GM12865 (cell line): ENCODE data around the gene TYSND1.
"Not testable (repeated sequence)": the region's sequence is repeated elsewhere in the genome, so short reads cannot be mapped to it uniquely, and the experiment has no call there.

Source experiments
- DNase-seq: peaks from one replicate; pipeline ENCODE4 v3.0.0; 2010; ENCODE audit warnings: low read depth
- H3K4me3 ChIP-seq: 2 replicates; pipeline ENCODE4 v1.5.1; 2011; ENCODE audit warnings: mild to moderate bottlenecking, low read depth, low read length, control low read depth
- TF ChIP-seq, protein P1 (sequence below): IDR thresholded peaks from 2 replicates; pipeline ENCODE4 v1.5.1; 2011; ENCODE audit warnings: low read length, control low read depth, low read depth, inconsistent platforms; ENCODE audit not compliant: insufficient read depth; ENCODE audit errors: missing control alignments

Gene TYSND1

DNA sequence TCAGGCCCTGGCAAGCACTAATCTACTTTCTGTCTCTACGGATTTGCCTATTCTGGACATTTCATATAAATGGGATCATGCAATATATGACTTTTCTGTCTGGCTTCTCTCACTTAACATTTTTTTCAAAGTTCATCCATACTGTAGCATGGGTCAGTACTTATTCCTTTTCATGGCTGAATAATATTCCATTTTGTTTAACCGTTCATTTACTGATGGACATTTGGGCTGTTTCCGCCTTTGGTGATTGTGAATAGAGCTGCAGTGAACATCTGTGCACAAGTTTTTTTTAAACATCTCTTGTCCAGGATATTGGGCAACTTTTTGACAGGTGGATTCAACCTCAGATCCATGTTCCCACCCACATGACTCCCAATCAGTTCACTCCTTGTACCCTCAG lies 44.8 kb downstream of the TYSND1 start:
- H3K4me3 ChIP-seq, result no peak overlapping the region
- no peak for DNase-seq
- TF ChIP-seq, protein P1, sequence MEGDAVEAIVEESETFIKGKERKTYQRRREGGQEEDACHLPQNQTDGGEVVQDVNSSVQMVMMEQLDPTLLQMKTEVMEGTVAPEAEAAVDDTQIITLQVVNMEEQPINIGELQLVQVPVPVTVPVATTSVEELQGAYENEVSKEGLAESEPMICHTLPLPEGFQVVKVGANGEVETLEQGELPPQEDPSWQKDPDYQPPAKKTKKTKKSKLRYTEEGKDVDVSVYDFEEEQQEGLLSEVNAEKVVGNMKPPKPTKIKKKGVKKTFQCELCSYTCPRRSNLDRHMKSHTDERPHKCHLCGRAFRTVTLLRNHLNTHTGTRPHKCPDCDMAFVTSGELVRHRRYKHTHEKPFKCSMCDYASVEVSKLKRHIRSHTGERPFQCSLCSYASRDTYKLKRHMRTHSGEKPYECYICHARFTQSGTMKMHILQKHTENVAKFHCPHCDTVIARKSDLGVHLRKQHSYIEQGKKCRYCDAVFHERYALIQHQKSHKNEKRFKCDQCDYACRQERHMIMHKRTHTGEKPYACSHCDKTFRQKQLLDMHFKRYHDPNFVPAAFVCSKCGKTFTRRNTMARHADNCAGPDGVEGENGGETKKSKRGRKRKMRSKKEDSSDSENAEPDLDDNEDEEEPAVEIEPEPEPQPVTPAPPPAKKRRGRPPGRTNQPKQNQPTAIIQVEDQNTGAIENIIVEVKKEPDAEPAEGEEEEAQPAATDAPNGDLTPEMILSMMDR, result no peak

DNA sequence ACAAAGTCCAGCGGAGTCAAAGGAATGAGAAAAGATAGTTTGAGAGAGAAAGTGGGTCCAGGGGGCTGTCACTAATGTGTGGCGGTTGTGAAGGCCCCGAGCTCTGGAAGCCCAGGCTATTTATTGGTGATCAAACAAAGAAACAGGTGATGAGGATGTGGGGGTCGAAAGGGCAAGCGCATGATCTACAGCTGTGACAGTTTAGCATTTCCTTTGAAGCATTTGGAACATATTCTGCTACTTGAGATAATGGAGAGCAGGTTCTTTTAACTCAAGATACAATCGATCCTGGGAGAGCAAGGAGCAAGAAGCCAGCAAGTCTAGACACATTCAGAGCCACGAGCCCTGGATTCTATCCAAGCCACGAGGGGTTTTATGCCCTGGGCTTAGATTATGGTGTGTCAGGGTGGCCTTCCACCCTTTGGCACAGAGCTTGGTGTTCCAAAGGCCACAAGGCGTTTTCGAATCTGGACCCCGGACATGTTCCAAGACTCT lies 45.4 kb downstream of the TYSND1 start:
- not testable (repeated sequence) for H3K4me3 ChIP-seq, DNase-seq

DNA sequence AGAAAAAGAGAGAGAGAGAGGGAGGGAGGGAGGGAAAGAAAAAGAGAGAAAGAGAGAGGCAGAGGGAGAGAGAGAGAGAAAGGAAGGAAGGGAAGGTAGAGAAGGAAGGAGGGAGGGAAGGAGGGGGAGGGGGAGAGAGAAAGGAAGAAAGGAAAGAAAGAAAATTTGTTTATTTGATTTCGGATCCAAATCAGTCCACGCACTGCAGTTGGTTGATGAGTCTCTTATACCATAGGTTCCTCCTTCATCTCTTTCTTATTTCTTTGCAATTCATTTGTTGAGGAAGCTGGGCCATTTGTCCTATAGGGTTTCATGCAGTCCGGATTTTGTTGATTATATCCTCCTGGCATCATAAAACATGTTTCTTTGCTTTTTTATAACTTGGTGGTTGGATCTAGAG lies 48.2 kb downstream of the TYSND1 start:
- no peak for DNase-seq
- TF ChIP-seq, protein P1, result no peak
- H3K4me3 ChIP-seq, result no peak overlapping the region

DNA sequence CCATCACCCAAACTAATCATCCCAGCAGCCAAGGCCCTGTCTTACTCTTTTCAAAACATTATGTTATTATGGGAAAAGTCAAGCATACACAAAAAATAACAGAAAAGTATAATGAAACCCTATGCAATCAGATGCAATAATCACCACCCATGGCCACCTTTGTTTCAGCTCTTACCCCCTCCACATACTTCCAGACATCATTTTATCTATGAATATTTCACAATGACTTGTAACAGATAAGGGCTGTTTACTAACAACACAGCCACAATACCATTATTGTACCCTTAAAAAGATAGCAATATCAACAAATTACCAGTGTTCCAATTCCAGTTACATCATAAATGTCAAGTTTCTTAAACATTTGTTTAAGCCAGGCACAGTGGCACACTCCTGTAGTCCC lies 49.0 kb downstream of the TYSND1 start:
- DNase-seq, result no peak
- TF ChIP-seq, protein P1, result no peak
- no peak overlapping the region for H3K4me3 ChIP-seq

DNA sequence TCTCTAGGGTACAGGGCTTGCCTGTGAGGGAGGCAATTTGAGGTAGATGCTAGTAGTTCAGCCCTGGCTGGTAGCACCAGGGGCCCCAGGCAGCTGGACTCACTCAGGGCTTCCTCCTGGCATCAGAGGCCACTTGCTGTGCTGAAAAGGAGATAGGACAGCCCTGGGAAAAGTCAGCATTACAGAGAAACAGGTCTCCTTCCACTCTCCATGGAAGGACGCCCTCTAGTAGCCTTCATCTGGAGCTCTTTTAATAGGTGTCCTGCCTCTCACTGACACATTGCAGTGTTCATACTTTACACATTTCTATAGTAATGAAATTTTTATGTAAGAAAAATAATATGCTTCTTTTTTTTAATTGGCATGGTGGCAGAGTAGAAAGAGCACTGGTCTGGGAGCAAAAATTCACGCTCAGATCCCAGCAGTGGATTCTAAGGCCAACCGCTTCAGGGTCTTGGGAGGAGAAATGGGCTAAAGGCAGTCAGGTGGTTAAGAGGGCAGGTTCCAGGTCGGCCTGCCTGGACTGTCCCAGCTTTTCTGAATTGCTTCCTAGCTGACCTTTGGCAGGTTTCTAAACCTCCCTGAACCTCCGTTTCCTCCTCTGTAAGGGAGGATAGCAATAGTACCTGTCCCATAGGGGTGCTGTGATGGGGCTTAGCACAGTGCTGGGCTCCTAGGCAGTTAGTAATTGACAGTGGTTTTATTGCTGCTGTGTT lies 49.6 kb downstream of the TYSND1 start:
- H3K4me3 ChIP-seq, result no peak overlapping the region
- TF ChIP-seq, protein P1, result no peak
- no peak for DNase-seq

DNA sequence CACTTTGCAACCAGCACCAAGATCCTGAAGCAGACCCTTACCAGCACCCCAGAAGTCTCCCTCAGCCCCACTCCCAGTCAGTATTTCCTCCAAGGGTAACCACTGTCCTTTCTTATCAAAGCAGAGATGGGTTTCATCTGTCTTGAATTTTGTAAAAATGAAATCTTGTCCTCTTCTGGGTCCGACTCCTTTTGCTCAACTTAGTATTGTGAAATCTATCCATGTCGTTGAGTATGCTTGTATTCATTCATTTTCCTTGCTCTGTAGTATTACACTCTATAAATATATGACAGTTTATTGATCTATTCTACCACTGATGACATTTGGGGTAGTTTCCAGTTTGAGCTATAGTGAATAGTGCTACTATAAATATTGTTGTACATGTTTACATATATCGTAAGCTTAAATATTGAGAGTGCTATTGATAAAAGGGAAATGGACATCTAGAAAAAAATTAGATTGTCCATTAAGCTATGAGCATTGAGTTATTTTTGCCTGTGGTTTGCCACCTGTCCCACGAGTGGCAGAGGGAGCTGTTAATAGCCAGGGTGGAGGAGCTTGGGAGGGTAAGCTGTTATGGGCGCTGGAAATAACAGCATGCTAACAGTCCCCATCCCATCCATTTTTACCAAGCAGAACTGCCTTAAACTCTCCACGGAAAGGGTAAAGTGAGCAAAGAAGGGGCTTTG lies 50.3 kb downstream of the TYSND1 start:
- DNase-seq, result no peak
- TF ChIP-seq, protein P1, result no peak
- no peak overlapping the region for H3K4me3 ChIP-seq

DNA sequence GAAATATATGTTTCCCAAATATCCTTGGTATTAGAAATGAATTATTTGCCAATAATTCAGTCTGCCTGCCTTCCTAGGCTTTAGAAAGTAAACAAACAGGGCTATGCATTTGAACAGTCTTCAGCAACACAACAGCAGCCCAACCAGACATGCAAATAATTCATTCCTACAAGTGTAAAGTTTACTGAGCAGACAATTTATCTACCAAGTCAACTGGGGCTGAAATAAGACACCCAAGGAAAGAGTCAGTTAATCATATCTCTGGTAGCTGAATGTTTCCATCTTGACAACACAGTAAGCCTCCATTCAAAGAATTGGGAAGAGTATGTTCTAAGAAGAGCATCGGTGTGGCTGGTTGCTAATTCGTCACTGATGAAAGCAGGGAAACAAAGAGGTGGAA lies 52.2 kb downstream of the TYSND1 start:
- TF ChIP-seq, protein P1, result no peak
- DNase-seq, result no peak
- H3K4me3 ChIP-seq, result no peak overlapping the region
